GM23338 (cell line): ENCODE measurements around the gene ADGRG2. TPM values are rescaled to one million over a fixed set of nuclear protein-coding genes. Genes with fewer than 3 reads are reported as not detected.

Experiments used
- ATAC-seq: fragments of 200-7000 bp; cut with Tn5 transposase; 3 replicates; pipeline ENCODE4 v1.9.1; 2020
- DNase-seq: peaks from one replicate; pipeline ENCODE4 v3.0.0-alpha.2; 2015; ENCODE audit warnings: low spot score
- H2AFZ ChIP-seq: fragments of 200-600 bp; sonication (generic); 2 replicates; pipeline ENCODE4 v1.8.0; 2016; ENCODE audit warnings: antibody characterized with exemption, mild to moderate bottlenecking, moderate library complexity
- H3F3A ChIP-seq: fragments of 200-600 bp; sonication (generic); replicated peaks from 2 replicates; pipeline ENCODE4 v1.8.0; 2017; ENCODE audit warnings: antibody characterized with exemption, mixed run types, low read depth
- H3K27ac ChIP-seq: fragments of 200-600 bp; sonication (generic); 2 replicates; pipeline ENCODE4 v1.6.1; 2016; ENCODE audit warnings: low read depth
- H3K27me3 ChIP-seq: fragments of 200-600 bp; sonication (generic); 2 replicates; pipeline ENCODE4 v1.8.0; 2016; ENCODE audit warnings: mild to moderate bottlenecking, mixed run types, moderate library complexity; ENCODE audit not compliant: insufficient read depth
- H3K36me3 ChIP-seq: fragments of 200-600 bp; sonication (generic); 2 replicates; pipeline ENCODE4 v1.8.0; 2016; ENCODE audit warnings: mild to moderate bottlenecking; ENCODE audit not compliant: insufficient read depth
- H3K4me1 ChIP-seq: fragments of 200-600 bp; sonication (generic); 2 replicates; pipeline ENCODE4 v1.8.0; 2016; ENCODE audit warnings: mild to moderate bottlenecking, moderate library complexity; ENCODE audit not compliant: insufficient read depth
- H3K4me2 ChIP-seq: fragments of 200-600 bp; sonication (generic); 2 replicates; pipeline ENCODE4 v1.7.1; 2017; ENCODE audit warnings: mixed run types
- H3K4me3 ChIP-seq: fragments of 200-600 bp; sonication (generic); 2 replicates; pipeline ENCODE4 v1.6.1; 2016; ENCODE audit warnings: mixed run types
- H3K79me2 ChIP-seq: fragments of 200-600 bp; sonication (generic); replicated peaks from 2 replicates; pipeline ENCODE4 v1.8.0; 2017; ENCODE audit warnings: mild to moderate bottlenecking; ENCODE audit not compliant: insufficient read depth
- H3K9me2 ChIP-seq: fragments of 200-600 bp; sonication (generic); 2 replicates; pipeline ENCODE4 v1.8.0; 2017; ENCODE audit not compliant: insufficient read depth
- H4K20me1 ChIP-seq: fragments of 200-600 bp; sonication (generic); replicated peaks from 2 replicates; pipeline ENCODE4 v1.8.0; 2017; ENCODE audit warnings: mild to moderate bottlenecking; ENCODE audit not compliant: insufficient read depth
- H3K27ac Mint-ChIP-seq: 2 replicates; pipeline ENCODE4 v1.8.0; 2020; ENCODE audit warnings: inconsistent platforms, mild to moderate bottlenecking, moderate library complexity, mixed read lengths
- H3K27me3 Mint-ChIP-seq: 3 replicates; pipeline ENCODE4 v1.8.0; 2022; ENCODE audit warnings: low read depth, mild to moderate bottlenecking, moderate library complexity, mixed read lengths, inconsistent platforms; ENCODE audit not compliant: insufficient read depth, poor library complexity
- H3K36me3 Mint-ChIP-seq: 3 replicates; pipeline ENCODE4 v1.8.0; 2021; ENCODE audit warnings: low read depth, mild to moderate bottlenecking, inconsistent platforms, moderate library complexity, mixed read lengths
- H3K4me1 Mint-ChIP-seq: 3 replicates; pipeline ENCODE4 v1.8.0; 2020; ENCODE audit warnings: mild to moderate bottlenecking, inconsistent platforms, mixed read lengths
- H3K4me3 Mint-ChIP-seq: 3 replicates; pipeline ENCODE4 v1.8.0; 2021; ENCODE audit warnings: moderate library complexity, mild to moderate bottlenecking, inconsistent platforms, mixed read lengths
- H3K9me3 Mint-ChIP-seq: 3 replicates; pipeline ENCODE4 v1.8.0; 2020; ENCODE audit warnings: moderate library complexity, mild to moderate bottlenecking, inconsistent platforms, mixed read lengths
- CREB1 ChIP-seq: fragments of 250-450 bp; sonication (Bioruptor Pico); IDR thresholded peaks from 2 replicates; pipeline ENCODE4 v1.5.0; 2020; ENCODE audit warnings: low read depth, mild to moderate bottlenecking, moderate library complexity
- EZH2phosphoT487 ChIP-seq: fragments of 200-600 bp; sonication (generic); IDR thresholded peaks from one replicate; pipeline ENCODE4 v1.8.1; 2018; ENCODE audit warnings: antibody characterized with exemption; ENCODE audit not compliant: unreplicated experiment
- JUNB ChIP-seq: IDR thresholded peaks from one replicate; pipeline ENCODE4 v1.6.1; 2016; ENCODE audit warnings: antibody characterized with exemption; ENCODE audit not compliant: unreplicated experiment
- POLR2AphosphoS5 ChIP-seq: IDR thresholded peaks from 2 replicates; pipeline ENCODE4 v1.6.1; 2016; ENCODE audit warnings: antibody characterized with exemption, low read depth
- ZNF114 ChIP-seq: fragments of 250-450 bp; sonication (Bioruptor Pico); IDR thresholded peaks from 2 replicates; pipeline ENCODE4 v1.5.0; 2020; ENCODE audit warnings: mild to moderate bottlenecking, moderate library complexity
- ZNF331 ChIP-seq: fragments of 250-450 bp; sonication (Bioruptor Pico); IDR thresholded peaks from 2 replicates; pipeline ENCODE4 v1.5.0; 2020; ENCODE audit warnings: low read depth, mild to moderate bottlenecking, moderate library complexity
- polyA plus RNA-seq: library from polyadenylated mRNA; unstranded; fragments of >200 nt; fragmentation: Nextera tagmentation; extraction: Ambion mirVana; gene quantifications from 2 replicates; pipeline ENCODE4 v1.2.1, GENCODE V29; 2016
- total RNA-seq: library from RNA; depleted of rRNA; stranded (reverse); fragments of >200 nt; shearing (Covaris generic); gene quantifications from 2 replicates; pipeline ENCODE4 v1.2.3, GENCODE V29; 2014
- TF ChIP-seq, protein P1 (sequence below): IDR thresholded peaks from 2 replicates; pipeline ENCODE4 v1.6.1; 2016; ENCODE audit warnings: antibody characterized with exemption
- TF ChIP-seq, protein P2 (sequence below): IDR thresholded peaks from one replicate; pipeline ENCODE4 v1.6.1; 2018; ENCODE audit warnings: antibody characterized with exemption; ENCODE audit not compliant: unreplicated experiment
- TF ChIP-seq, protein P3 (sequence below), 2 experiments: fragments of 200-600 bp in 1 of 2; sonication (generic) in 1 of 2; conservative IDR thresholded peaks; 2 replicates each; pipeline versions ENCODE4 v1.5.1 to v1.6.1; 2016 to 2017; ENCODE audit warnings: antibody characterized with exemption in 2 of 2, low read depth in 2 of 2, mild to moderate bottlenecking in 2 of 2, moderate library complexity in 1 of 2

Gene ADGRG2
- total and polyA plus RNA-seq, 2 experiments from 2014 or later: 4.0 to 10.8 TPM

DNA sequence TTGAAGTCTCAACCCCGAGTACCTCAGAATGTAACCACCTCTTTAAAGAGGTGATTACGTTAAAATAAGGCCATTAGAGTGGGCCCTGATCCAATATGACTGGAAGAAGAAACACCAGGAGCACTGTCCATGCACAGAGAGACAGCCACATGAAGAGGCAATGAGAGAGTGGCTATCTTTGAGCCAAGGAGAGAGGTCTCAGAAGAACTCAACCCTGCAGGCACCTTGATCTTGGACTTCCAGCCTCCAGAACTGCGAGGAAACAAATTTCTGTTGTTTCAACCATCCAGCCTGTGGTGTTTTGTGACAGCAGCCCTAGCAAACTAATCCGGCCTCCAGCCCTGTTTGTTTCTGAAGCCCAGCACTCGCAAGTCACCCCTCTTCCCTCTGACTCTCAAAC lies 46.3 kb upstream of the ADGRG2 start (continued):
- no peak for TF ChIP-seq CREB1 (CRISPR knock-in tag)
- TF ChIP-seq POLR2AphosphoS5: no peak
- TF ChIP-seq JUNB: no peak
- no peak for TF ChIP-seq ZNF331
- TF ChIP-seq, protein P1, sequence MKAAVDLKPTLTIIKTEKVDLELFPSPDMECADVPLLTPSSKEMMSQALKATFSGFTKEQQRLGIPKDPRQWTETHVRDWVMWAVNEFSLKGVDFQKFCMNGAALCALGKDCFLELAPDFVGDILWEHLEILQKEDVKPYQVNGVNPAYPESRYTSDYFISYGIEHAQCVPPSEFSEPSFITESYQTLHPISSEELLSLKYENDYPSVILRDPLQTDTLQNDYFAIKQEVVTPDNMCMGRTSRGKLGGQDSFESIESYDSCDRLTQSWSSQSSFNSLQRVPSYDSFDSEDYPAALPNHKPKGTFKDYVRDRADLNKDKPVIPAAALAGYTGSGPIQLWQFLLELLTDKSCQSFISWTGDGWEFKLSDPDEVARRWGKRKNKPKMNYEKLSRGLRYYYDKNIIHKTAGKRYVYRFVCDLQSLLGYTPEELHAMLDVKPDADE: no peak
- TF ChIP-seq ZNF114 (CRISPR knock-in tag): no peak
- no peak for TF ChIP-seq EZH2phosphoT487
- TF ChIP-seq, protein P2, sequence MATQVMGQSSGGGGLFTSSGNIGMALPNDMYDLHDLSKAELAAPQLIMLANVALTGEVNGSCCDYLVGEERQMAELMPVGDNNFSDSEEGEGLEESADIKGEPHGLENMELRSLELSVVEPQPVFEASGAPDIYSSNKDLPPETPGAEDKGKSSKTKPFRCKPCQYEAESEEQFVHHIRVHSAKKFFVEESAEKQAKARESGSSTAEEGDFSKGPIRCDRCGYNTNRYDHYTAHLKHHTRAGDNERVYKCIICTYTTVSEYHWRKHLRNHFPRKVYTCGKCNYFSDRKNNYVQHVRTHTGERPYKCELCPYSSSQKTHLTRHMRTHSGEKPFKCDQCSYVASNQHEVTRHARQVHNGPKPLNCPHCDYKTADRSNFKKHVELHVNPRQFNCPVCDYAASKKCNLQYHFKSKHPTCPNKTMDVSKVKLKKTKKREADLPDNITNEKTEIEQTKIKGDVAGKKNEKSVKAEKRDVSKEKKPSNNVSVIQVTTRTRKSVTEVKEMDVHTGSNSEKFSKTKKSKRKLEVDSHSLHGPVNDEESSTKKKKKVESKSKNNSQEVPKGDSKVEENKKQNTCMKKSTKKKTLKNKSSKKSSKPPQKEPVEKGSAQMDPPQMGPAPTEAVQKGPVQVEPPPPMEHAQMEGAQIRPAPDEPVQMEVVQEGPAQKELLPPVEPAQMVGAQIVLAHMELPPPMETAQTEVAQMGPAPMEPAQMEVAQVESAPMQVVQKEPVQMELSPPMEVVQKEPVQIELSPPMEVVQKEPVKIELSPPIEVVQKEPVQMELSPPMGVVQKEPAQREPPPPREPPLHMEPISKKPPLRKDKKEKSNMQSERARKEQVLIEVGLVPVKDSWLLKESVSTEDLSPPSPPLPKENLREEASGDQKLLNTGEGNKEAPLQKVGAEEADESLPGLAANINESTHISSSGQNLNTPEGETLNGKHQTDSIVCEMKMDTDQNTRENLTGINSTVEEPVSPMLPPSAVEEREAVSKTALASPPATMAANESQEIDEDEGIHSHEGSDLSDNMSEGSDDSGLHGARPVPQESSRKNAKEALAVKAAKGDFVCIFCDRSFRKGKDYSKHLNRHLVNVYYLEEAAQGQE: no peak

DNA sequence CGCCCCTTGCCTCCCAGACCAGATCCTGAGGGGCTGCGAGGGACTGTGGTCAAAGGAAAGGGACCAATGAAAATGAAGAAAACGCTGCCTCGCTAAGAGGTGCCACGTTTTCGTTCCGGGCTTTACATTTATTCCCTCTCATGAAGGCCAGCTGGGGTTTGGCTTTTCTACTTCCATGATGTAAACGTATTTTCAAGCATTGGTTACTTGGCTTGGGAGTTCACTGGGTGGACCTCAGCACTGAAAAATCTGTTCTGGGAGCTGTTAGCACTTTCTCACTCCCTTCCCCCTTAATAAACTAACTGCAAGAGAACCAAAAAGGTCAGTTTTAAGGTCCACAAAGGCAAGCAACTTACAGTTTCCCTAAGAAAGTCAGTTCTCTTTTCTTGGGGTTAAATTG lies 40.6 kb upstream of the ADGRG2 start:
- no peak overlapping the region for H3K4me3 Mint-ChIP-seq
- no peak overlapping the region for H3K27ac Mint-ChIP-seq
- Histone ChIP-seq H3K79me2 (no peaks in the 10 kb centered on the region), H3K4me2 (no peak overlapping the region), H3K27ac (no peak overlapping the region), H2AFZ (no peak overlapping the region), H4K20me1 (no peaks in the 10 kb centered on the region), H3K4me3 (no peak overlapping the region), H3K27me3 (no peaks in the 10 kb centered on the region), H3K4me1 (no peaks in the 10 kb centered on the region), H3K36me3 (no peaks in the 10 kb centered on the region), H3K9me2 (no peaks in the 10 kb centered on the region), H3F3A (no peaks in the 10 kb centered on the region)
- no peak for ATAC-seq
- no peak for DNase-seq
- H3K36me3 Mint-ChIP-seq: no peaks in the 10 kb centered on the region
- TF ChIP-seq CREB1 (CRISPR knock-in tag): no peak
- TF ChIP-seq, protein P3, sequence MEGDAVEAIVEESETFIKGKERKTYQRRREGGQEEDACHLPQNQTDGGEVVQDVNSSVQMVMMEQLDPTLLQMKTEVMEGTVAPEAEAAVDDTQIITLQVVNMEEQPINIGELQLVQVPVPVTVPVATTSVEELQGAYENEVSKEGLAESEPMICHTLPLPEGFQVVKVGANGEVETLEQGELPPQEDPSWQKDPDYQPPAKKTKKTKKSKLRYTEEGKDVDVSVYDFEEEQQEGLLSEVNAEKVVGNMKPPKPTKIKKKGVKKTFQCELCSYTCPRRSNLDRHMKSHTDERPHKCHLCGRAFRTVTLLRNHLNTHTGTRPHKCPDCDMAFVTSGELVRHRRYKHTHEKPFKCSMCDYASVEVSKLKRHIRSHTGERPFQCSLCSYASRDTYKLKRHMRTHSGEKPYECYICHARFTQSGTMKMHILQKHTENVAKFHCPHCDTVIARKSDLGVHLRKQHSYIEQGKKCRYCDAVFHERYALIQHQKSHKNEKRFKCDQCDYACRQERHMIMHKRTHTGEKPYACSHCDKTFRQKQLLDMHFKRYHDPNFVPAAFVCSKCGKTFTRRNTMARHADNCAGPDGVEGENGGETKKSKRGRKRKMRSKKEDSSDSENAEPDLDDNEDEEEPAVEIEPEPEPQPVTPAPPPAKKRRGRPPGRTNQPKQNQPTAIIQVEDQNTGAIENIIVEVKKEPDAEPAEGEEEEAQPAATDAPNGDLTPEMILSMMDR (conservative IDR thresholded peaks at IDR 0.05; ENCODE audit: low read depth in 2 of 2): no peak
- H3K27me3 Mint-ChIP-seq: peaks cover 2% of the 10 kb centered on the region
- no peaks in the 10 kb centered on the region; the same call in 2 of the 3 replicates for H3K9me3 Mint-ChIP-seq
- no peaks in the 10 kb centered on the region for H3K4me1 Mint-ChIP-seq
